ENCODE results near the gene MS4A12.
"Not testable (repeated sequence)": the region's sequence is repeated elsewhere in the genome, so short reads cannot be mapped to it uniquely, and the experiment has no call there.

MS4A12 gene

GRCh38 chr11:60513496-60514460 is 21.2 kb downstream of the MS4A12 start:
- no peak for DNase-seq (ENCODE audit: low read depth)

DNA sequence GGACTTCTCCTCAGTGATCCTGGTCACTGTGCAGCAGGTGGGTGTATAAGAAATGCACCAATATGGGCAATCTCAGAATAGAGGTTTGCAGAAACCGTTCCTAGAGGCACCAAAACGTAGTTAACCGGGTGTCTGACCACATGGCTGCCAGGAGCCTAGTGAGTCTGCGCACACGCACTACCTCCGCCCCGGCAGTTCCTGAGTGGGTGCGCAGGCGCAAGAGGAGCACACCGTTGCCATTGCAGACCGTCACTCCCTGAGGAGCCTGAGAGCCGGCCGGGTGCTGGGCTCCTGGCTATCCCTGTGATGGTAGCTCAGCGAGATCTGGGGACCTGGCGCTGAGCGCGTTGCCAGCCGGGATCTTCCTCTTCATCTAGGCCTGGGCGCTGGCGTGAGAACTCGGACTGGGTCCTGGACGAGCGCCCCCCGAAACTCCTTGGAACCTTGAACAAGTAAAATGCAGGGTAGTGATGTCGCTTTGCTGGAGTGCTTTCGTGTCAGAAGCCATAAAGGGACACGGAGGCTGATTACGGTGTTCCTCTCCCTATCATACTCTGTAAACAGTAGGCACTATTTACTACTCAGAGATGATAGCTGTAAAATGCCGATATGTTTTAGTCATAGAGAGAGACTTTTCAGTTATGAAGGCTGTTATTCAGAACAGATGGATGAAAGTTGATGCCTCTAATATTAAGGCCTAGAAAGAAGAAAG is 22.7 kb downstream of the MS4A12 start, which contains the start of gene MS4A13:
Gene MS4A13, plus strand, starts transcription at position 249 of the 712 bp plus-strand sequence. CDS start 2,692 bp downstream, outside the sequence.
- no peak for DNase-seq (ENCODE audit: low read depth)

GRCh38 chr11:60528465-60528864 is 35.9 kb downstream of the MS4A12 start:
- no peak for DNase-seq (ENCODE audit: low read depth)

DNA sequence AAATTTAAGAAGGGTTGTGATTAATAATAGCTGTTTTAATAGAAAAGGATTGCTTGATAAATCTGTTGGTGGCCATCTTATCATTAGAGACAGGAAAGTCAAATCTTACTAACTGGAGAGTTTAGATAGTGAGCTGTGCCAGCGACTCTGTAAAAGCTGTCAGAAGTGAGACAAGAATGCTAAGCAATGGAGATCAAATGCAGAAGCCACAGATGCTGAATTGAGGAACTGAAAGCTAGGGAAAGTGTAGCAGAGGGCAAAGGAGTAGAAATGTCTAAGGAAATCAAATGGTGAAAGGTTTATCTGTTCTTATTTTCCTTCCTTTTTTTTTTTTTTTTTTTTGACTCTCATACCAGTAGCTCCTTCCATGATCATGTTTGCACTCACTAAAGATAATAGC is 36.4 kb downstream of the MS4A12 start:
- DNase-seq (ENCODE audit: low read depth), result no peak

GRCh38 chr11:60530454-60531100 is 38.0 kb downstream of the MS4A12 start:
- no peak for DNase-seq (ENCODE audit: low read depth)

GRCh38 chr11:60532383-60532782 is 39.8 kb downstream of the MS4A12 start:
- not testable (repeated sequence) for DNase-seq (ENCODE audit: low read depth)

DNA sequence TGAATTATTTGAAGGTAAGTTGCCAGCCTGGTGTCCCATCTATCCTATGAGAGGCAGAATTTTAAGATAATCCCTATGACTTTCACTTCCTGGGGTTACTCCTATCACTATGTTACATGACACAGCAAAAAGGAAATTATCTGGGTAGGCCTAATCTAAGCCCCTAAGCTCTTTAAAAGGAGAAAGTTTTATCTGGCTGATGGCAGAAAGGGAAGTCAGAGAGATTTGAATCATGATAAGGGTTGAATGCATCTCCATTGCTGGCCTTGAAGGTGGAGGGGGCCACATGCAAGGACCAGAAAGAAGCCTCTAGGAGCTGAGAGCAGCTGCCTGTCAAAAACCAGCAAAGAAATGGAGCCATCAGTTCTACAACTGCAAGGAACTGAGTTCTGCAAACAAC is 46.0 kb downstream of the MS4A12 start:
- DNase-seq (ENCODE audit: low read depth), result not testable (repeated sequence)

DNA sequence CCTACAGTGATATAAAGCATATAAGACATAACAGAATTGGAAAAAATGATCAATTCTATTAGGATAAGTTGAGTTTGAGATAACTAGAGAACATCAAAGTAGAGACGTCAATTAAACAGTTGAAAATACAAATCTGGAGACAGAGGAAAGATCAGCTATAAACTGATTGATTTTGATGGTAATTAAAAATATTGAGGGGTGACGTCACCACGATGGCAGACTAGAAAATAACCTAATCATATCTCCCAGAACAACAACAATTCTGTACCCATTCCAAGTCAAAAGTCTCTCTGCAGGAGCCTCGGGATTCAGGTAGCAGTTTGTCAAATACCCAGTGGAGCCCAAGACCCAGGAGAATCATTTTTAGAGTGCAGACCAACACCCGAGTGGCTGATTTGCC is 51.5 kb downstream of the MS4A12 start:
- no peak for DNase-seq (ENCODE audit: low read depth)
